Left renal pelvis (tissue), 4 donors: ENCODE data around the gene CYFIP1. TPM values are rescaled to one million over a fixed set of nuclear protein-coding genes. Genes with fewer than 3 reads are reported as not detected.

Source experiments
- DNase-seq, 4 donors: peaks; one replicate each; pipeline ENCODE4 v3.0.0-alpha.2; 2013; ENCODE audit warnings: low read depth in 4 of 4, low spot score in 3 of 4
- polyA plus RNA-seq, 4 donors: library from polyadenylated mRNA; unstranded; fragments of 120-200 nt; gene quantifications; one replicate each; pipeline ENCODE4 v1.2.1, GENCODE V29; 2013; ENCODE audit not compliant: insufficient read length in 4 of 4

CYFIP1 gene
- polyA plus RNA-seq, 4 donors: 73.2 to 93.7 (median 89.3) TPM

GRCh38 chr15:22925875-22926274 lies 54.3 kb downstream of the CYFIP1 start:
- no peak for DNase-seq

DNA sequence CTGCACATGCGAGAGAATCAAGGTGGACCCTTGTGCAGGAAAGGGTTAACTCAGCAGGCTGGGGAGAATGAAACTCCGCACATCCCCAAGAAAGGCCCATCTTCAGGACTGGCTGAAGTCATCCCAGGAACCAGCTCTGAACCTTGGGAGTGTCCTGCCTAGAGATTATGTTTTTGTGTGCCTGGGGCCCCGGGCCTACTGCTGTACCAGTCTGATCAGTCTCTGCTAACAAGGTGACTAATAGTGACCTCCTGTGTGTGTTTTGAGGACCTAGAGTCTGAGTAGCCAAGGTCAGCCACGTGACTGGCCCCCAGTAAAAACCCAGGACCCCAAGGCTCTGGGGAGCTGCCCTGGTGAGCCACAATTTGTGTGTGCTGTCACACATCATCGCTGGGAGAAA lies 58.2 kb downstream of the CYFIP1 start:
- DNase-seq: no peak

- DNase-seq: no peak
Measured at GRCh38 chr15:22919171-22919570, 61.0 kb downstream of the CYFIP1 start.

GRCh38 chr15:22918596-22919140 lies 61.5 kb downstream of the CYFIP1 start:
- no peak for DNase-seq

- DNase-seq: no peak
Measured at GRCh38 chr15:22918056-22918455, 62.1 kb downstream of the CYFIP1 start.

GRCh38 chr15:22917556-22917955 lies 62.6 kb downstream of the CYFIP1 start:
- no peak for DNase-seq

DNA sequence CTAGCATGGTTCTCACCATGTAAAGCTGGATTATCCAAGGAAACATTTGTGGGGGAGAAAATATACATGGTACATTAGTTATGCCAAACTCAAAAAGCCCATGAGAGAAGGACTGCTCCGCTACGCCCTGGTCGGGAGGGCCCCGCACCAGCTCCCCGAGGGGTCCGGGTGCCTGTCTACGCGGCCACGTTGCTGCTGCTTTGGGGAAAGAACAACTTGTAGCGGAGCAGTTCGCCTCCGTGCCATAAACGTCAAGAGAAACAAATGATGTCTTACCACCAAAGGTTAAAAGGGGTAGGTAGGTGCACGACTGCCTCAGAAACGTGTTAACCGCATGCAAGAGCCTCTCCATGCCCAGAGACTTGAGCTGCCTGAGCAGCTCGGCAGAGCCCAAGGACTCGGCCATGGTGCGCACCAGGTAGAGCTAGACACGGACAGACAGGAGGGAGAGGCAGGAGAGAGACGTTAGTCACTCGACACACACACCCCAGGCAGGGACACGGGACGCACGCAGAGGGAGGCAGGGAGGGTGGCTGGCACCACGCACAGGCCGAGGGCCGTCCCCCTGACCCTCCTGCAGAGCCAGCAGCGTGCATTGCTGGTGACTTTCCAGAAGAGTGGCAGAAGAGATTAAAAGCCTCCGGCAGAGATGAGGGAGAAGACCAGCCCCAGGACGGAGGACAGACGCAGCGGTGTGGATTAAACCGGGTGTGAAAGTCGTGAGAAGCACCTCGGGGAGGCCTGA lies 63.4 kb downstream of the CYFIP1 start:
- DNase-seq: no peak

DNA sequence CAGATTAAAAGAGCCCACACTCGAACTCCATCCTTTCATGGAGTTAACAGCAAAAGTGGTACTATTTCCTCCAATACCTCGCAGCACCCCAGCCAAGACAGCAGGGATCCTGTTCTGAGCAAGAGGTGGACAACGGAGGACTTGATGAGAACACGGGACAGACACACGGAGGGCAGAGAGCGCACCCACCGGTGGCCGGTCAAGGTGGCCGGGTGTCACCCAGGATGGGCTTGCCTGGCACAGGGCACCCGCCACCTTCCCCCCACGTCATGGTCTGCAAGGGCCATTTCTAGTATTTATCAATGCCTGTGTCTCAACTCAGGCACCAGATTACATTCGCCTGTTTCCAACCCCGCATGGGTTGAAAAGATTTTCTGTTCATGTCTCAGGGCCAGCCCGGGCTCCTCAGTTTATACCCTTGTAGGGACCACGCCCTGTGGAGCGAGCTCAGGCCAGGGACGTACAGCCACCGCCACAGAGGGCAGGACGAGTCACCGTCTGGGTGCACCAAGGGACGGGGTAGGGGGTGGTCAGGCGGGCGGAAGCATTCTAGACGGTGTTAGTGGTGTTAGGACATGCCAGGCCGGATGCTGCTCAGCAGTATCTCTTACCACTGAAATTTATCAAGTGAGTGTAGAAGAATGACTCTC lies 64.2 kb downstream of the CYFIP1 start:
- DNase-seq: no peak

DNA sequence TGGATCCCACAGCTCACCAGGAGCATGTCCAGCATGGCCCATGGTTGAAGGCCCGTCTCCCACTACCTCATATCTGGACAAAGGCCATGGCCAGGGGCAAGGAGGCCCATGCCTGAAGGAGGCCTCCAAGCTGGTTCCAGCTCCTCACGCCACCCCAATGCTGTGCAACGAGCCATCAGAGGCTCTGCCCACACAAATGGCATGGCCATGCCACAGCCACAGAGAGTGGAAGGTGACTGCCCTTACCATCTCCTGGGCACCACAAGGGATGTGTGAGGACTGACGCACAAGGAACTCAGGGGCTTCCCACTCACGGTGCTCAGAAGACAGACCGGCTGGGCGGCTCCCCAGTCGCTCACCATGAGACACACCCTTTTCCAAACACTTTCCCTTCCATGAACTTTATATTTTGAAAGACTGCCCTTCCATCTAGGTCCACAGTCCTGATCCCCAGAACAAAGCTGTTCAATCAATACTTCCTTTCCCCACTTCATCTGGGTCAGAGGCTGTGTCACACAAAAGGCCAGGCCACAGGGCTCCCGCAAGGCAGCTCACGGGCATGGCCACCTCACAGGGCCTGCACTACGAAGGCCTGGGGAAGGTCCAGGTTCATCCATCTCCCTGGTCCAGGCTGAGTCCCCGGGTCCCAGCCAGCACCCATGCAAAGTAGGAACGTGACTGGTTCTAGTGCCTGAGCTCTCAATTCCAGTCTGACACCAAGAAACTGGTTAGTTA lies 66.4 kb downstream of the CYFIP1 start:
- DNase-seq: no peak

DNA sequence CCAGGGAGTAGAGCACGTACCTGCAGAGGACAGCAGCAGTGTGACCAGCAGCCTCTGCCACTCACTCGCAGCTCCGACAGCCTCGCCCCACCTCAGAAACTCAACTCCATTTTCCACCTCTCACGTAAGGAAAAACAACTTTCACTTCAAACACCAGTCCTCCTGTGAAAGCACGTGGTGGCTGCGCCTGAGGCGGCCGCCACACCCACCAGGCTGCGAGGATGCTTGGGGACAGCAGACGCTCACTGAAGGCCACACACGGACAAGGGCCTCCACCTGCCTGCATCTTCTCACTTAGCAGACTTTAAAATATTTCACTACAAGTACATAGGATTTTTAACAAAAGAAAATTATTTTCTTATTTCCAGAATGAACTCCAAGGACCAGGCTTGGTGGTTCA lies 67.9 kb downstream of the CYFIP1 start:
- no peak for DNase-seq

- DNase-seq: no peak
Measured at GRCh38 chr15:22911306-22911705, 68.9 kb downstream of the CYFIP1 start.

DNA sequence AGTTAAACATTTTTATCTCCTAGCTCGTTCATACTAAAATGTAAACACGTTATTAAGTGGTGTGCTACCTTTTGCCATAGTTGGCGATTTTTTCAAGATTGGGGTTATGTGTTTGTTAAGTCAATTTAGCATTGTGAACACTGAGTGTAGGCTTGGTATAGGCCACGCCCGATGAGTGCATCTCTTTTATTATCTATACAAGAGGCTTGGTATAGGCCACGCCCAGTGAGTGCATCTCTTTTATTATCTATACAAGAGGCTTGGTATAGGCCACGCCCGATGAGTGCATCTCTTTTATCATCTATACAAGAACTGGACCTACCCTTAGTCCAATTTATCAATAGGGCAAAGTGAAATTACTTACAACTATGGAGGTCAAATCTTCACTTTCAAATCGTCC lies 71.3 kb downstream of the CYFIP1 start:
- DNase-seq: no peak

DNA sequence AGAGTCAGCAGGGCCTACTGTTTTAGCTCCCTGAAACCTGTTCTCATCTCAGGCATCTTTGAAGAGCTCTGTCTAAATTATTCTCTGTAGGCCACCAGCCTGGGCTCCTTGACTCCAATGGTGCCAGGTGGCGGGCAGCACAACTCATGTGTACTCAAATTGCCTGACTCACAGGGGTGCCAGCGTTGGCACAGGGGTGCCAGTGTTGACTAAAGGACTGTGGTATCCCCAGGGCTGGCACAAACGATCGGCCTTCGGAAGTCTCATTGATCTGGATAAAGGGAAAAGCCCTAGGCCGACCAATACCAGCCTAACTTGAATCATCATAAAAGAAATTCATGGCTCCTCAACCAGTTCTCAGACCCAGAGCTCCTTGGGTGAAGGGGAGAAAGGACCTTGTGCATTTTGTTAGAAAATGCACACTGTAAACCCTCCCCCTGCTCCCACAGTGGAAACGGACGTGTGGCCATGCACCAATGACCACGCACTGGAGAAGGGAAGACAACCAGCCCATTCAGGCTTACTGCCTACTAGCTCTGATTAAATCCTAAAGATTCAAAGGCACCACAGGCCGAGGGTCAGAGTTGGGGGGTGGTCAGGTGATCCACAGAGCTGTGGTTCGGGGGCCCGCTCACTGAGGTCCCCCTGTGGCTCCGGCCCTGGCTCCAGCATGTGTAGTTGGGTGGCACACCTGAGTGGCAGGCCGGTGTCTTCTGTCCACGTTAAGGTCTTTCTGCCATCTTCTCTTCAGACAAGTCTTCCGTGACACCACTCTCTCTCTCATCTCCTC lies 72.8 kb downstream of the CYFIP1 start:
- DNase-seq: no peak

DNA sequence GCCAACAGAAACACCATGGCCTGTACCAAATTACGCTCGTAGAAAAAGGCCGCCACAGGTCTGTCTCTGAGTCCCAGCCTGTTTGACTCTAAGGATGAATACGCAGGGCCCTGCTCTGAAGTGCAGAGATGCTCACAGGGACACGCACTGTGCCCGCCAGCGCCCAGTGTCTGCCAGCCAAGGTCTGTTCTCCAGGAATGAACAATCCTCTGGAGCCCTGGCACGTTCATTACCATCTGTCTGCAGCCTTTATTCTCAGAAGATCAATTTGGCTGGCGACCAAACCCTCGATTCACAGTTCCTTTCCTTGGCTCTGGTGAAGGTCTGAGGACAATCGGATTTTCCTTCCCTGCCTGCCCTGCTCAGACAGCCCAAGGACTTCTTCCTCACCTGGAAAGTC lies 75.4 kb downstream of the CYFIP1 start:
- DNase-seq: no peak

GRCh38 chr15:22903961-22904534 lies 76.1 kb downstream of the CYFIP1 start:
- no peak for DNase-seq

- no peak for DNase-seq
Measured at GRCh38 chr15:22903427-22903826, 76.7 kb downstream of the CYFIP1 start.

- no peak for DNase-seq
Measured at GRCh38 chr15:22902981-22903380, 77.2 kb downstream of the CYFIP1 start.

DNA sequence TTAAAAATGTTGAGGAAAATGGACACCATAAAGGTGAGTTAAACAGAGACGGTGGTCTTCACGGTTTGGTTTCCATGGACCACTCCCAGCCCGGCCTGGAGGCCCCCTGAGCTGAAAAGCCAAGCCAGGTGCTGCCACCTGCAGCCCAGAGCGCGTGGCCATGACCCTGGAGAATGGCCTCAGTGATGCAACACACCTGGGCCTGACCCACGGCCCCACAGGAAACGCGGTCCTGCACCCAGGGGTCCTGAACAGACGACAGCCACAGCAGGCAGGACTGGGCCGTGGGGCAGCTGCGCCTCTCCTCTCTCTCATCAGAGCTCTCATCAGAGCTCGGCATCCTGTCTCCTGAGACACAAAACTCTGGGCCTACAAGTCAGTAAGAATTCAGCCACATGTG lies 77.6 kb downstream of the CYFIP1 start:
- DNase-seq: no peak

DNA sequence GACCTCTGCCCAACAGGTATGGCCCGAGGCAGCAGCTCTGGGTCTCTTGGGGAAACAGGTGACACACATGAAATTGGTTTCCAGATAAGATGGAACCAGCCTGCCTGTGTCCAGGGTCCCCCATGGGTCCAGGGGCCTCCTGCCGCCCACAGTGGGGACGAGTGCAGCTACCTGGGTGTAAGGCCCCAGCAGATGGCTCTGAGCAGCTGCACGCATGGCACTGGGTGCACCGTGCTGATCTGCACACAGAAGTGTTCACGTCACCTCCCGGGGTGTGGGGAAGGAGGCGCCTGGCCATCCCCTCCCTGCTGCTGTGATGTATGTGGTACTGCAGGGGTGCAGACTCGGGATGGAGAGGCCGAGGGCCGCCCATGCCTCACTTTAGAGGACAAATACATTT lies 78.1 kb downstream of the CYFIP1 start:
- no peak for DNase-seq

- DNase-seq: no peak
Measured at GRCh38 chr15:22895465-22896190, 84.5 kb downstream of the CYFIP1 start.
